Measurements from ENCODE around the gene ROBO2.

Gene ROBO2

DNA sequence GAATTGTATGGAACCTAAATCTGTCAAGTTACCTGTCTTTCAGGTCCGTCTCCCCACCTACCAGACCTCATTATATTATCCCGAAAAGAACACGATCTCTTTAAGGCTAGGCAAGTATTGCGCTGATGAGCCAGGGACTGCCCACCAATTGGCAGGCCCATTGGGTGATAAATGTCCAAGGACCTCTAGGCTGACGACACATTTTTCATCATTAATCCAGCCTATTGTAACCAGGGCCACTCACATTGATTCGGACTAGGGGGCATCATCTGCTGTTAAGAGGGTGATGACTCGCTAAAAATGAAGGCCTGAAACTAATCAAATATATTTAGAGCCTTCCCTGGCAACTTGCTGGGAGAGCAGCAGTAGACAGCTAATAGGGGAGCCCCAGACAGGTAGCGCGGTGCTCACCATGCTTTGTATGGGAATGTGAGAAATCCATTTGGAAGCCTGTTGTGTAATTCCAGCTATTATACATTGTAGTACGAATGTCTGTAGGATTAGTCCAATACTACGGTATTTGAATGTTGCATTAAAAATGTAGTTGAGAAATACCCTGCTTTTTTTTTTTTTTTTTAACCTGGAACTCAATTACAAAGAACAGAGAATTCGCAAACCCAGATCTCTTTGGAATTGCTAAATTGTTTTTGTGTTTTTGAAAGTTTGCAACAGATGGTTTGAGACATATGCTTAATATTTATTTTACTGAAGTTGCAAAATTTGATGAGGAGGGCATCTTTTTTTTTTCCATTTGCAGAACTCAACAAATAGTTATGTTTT lies 156.1 kb downstream of the ROBO2 start:
- TF ChIP-seq, protein P1, sequence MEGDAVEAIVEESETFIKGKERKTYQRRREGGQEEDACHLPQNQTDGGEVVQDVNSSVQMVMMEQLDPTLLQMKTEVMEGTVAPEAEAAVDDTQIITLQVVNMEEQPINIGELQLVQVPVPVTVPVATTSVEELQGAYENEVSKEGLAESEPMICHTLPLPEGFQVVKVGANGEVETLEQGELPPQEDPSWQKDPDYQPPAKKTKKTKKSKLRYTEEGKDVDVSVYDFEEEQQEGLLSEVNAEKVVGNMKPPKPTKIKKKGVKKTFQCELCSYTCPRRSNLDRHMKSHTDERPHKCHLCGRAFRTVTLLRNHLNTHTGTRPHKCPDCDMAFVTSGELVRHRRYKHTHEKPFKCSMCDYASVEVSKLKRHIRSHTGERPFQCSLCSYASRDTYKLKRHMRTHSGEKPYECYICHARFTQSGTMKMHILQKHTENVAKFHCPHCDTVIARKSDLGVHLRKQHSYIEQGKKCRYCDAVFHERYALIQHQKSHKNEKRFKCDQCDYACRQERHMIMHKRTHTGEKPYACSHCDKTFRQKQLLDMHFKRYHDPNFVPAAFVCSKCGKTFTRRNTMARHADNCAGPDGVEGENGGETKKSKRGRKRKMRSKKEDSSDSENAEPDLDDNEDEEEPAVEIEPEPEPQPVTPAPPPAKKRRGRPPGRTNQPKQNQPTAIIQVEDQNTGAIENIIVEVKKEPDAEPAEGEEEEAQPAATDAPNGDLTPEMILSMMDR (IDR thresholded peaks at IDR 0.05; ENCODE audit: borderline replicate concordance, insufficient read depth, low read depth, low read length): no peak
- H3K4me3 ChIP-seq (ENCODE audit: low read depth, low read length): no peak overlapping the region

DNA sequence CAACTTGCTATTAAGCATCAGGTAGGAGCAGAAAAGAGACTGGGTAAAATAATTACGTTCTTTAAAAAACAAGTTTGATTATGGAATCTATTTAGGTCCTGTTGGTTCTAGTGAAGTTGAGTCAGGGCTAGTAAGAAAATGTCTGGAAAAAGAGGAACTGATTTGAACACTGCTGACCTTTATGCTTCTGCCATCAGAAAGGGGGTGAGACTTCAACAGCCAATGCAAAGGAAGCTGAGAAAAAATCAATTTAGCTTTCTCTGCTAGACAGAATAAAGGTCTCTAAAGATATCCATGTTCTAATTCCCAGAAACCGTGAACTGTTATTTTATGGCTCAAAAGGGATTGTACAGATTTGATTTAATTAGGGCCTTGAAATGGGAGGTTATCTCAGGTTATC lies 157.5 kb downstream of the ROBO2 start:
- TF ChIP-seq, protein P1 (IDR thresholded peaks at IDR 0.05; ENCODE audit: borderline replicate concordance, insufficient read depth, low read depth, low read length): no peak
- H3K4me3 ChIP-seq (ENCODE audit: low read depth, low read length): no peak overlapping the region

DNA sequence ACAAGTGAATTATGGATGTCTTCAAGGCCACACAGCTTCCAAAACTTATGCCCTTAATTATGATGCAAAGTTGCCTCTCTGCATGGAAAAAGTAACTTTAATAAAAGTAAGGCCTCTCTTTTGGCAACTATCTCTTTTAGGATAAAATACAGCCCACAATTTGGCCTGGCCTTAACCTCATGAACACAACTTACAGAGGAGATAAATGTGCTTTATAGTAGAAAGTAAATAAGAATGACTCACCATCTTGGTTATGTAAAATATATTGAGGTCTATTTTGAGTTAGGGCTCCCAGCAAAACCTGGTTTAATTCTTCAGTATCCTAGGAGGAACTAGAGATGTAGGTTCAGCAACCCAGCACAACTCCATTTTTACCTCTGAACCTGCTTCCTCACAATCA lies 164.0 kb downstream of the ROBO2 start:
- no peak overlapping the region for H3K4me3 ChIP-seq (ENCODE audit: low read depth, low read length)
- TF ChIP-seq, protein P1 (IDR thresholded peaks at IDR 0.05; ENCODE audit: borderline replicate concordance, insufficient read depth, low read depth, low read length): no peak

DNA sequence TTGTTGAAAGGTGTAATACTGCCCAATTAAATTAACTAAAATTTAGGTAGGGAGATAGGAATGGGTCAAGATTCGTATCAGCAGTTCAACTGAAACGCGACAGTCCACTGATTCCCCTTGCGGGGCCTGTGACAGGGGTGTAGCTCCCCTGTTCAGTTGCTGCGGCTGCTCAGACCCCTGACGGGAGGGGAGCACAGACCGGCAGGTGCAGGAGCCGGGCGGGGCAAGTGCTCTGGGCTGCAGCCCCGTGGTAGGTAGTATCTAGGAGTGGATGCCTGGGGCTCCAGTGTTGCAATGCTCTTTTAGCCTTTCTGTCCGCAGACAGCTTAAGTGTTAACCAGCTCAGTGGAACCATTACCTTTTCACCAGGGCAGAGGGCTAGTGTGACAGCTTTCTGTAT lies 164.9 kb downstream of the ROBO2 start:
- no peak overlapping the region for H3K4me3 ChIP-seq (ENCODE audit: low read depth, low read length)
- TF ChIP-seq, protein P1 (IDR thresholded peaks at IDR 0.05; ENCODE audit: borderline replicate concordance, insufficient read depth, low read depth, low read length): no peak

DNA sequence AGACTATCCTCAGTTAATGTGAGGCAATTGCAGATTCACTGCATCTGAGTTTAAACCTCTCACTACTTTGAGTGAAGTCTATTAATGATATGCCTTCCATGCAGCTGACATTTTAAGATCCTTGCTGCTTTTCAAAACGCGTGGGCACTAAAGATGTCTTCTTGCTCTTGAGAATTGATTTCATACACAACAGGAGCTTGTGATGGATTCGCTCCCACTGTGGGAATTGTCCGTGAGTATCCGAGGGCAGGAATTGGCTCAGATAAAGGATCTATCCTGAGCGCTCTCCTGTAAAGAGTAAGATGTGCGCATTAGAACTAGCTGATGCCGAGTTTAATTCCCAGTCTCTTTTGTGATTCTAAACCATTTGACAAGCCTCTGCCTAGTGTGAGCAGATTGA lies 167.9 kb downstream of the ROBO2 start:
- TF ChIP-seq, protein P1 (IDR thresholded peaks at IDR 0.05; ENCODE audit: borderline replicate concordance, insufficient read depth, low read depth, low read length): no peak
- no peak overlapping the region for H3K4me3 ChIP-seq (ENCODE audit: low read depth, low read length)

DNA sequence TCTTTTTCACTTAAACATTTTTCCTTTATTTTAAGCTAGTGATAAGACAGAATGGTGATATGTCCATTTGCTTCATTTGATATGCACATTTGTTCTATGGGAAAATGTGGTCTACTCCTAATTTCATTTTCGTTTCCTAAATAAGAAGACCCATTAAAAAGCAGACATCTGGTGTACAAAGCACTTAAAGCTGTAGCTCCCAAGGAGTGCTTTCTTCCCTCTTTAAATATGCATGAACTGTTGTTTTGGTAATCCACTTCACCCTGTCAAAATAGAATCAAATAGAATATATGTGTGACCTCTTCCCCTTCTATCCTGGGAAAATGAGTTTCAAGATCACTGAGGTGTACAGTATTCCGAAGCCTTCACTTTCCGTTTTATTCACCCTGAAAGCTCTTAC lies 182.8 kb downstream of the ROBO2 start:
- TF ChIP-seq, protein P1 (IDR thresholded peaks at IDR 0.05; ENCODE audit: borderline replicate concordance, insufficient read depth, low read depth, low read length): no peak
- no peak overlapping the region for H3K4me3 ChIP-seq (ENCODE audit: low read depth, low read length)

DNA sequence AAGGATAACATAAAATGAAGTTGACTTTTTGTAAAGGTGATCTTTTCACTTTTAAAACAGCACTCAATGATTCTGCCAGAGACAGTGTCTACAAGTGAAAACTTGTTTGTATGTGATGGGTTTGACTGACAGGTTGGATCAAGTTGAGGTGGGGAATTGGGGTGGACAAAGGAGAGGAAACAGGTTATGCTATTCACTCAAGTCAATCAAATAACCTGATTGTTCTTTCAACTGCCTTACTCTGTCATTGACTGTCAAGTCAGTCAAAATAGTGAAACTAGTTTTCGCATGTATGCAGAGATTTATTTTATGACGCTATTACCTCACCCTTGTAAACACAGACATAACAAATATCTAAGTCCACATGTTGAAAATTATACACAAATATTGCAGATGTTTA lies 187.7 kb downstream of the ROBO2 start:
- H3K4me3 ChIP-seq (ENCODE audit: low read depth, low read length): no peak overlapping the region
- TF ChIP-seq, protein P1 (IDR thresholded peaks at IDR 0.05; ENCODE audit: borderline replicate concordance, insufficient read depth, low read depth, low read length): no peak

All from GM12875 (cell line).